ENCODE data around the gene PSMB5.

DNA sequence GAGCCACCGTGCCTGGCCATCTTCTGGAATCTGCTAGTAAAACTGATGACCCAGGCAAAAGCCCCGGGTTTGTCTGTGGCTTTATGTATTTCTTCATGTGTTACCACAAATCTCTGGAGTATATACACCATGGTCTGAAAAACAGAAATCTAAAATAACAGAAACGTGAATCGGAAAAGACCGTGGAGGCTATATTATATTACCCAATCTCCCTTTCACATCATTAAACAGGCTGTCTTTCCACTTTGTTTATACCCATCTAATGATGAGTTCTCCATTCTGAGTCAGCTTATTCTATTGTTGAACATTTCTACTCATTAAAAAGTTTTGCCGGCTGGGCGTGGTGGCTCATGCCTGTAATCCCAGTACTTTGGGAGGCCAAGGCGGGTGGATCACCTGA, 42.8 kb downstream of the PSMB5 start:
- TF ChIP-seq YY1 (IDR thresholded peaks at IDR 0.05) (no peak), TAF1 (conservative IDR thresholded peaks at IDR 0.05) (no peak), GABPA (IDR thresholded peaks at IDR 0.05 in 1 of 2, conservative IDR thresholded peaks at IDR 0.05 in 1 of 2) (no peak), RAD21 (IDR thresholded peaks at IDR 0.05) (no peak)
- TF ChIP-seq, protein P1, sequence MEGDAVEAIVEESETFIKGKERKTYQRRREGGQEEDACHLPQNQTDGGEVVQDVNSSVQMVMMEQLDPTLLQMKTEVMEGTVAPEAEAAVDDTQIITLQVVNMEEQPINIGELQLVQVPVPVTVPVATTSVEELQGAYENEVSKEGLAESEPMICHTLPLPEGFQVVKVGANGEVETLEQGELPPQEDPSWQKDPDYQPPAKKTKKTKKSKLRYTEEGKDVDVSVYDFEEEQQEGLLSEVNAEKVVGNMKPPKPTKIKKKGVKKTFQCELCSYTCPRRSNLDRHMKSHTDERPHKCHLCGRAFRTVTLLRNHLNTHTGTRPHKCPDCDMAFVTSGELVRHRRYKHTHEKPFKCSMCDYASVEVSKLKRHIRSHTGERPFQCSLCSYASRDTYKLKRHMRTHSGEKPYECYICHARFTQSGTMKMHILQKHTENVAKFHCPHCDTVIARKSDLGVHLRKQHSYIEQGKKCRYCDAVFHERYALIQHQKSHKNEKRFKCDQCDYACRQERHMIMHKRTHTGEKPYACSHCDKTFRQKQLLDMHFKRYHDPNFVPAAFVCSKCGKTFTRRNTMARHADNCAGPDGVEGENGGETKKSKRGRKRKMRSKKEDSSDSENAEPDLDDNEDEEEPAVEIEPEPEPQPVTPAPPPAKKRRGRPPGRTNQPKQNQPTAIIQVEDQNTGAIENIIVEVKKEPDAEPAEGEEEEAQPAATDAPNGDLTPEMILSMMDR (IDR thresholded peaks at IDR 0.05; ENCODE audit: low read depth, low read length, missing input control), result no peak
- TF ChIP-seq, protein P2, sequence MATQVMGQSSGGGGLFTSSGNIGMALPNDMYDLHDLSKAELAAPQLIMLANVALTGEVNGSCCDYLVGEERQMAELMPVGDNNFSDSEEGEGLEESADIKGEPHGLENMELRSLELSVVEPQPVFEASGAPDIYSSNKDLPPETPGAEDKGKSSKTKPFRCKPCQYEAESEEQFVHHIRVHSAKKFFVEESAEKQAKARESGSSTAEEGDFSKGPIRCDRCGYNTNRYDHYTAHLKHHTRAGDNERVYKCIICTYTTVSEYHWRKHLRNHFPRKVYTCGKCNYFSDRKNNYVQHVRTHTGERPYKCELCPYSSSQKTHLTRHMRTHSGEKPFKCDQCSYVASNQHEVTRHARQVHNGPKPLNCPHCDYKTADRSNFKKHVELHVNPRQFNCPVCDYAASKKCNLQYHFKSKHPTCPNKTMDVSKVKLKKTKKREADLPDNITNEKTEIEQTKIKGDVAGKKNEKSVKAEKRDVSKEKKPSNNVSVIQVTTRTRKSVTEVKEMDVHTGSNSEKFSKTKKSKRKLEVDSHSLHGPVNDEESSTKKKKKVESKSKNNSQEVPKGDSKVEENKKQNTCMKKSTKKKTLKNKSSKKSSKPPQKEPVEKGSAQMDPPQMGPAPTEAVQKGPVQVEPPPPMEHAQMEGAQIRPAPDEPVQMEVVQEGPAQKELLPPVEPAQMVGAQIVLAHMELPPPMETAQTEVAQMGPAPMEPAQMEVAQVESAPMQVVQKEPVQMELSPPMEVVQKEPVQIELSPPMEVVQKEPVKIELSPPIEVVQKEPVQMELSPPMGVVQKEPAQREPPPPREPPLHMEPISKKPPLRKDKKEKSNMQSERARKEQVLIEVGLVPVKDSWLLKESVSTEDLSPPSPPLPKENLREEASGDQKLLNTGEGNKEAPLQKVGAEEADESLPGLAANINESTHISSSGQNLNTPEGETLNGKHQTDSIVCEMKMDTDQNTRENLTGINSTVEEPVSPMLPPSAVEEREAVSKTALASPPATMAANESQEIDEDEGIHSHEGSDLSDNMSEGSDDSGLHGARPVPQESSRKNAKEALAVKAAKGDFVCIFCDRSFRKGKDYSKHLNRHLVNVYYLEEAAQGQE (IDR thresholded peaks at IDR 0.05), result no peak
- TF ChIP-seq, protein P3, sequence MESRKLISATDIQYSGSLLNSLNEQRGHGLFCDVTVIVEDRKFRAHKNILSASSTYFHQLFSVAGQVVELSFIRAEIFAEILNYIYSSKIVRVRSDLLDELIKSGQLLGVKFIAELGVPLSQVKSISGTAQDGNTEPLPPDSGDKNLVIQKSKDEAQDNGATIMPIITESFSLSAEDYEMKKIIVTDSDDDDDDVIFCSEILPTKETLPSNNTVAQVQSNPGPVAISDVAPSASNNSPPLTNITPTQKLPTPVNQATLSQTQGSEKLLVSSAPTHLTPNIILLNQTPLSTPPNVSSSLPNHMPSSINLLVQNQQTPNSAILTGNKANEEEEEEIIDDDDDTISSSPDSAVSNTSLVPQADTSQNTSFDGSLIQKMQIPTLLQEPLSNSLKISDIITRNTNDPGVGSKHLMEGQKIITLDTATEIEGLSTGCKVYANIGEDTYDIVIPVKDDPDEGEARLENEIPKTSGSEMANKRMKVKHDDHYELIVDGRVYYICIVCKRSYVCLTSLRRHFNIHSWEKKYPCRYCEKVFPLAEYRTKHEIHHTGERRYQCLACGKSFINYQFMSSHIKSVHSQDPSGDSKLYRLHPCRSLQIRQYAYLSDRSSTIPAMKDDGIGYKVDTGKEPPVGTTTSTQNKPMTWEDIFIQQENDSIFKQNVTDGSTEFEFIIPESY (IDR thresholded peaks at IDR 0.05), result no peak
- TF ChIP-seq, protein P4, sequence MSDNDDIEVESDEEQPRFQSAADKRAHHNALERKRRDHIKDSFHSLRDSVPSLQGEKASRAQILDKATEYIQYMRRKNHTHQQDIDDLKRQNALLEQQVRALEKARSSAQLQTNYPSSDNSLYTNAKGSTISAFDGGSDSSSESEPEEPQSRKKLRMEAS (IDR thresholded peaks at IDR 0.05), result no peak
